Measurements from ENCODE around the gene ABCC9. TPM values are rescaled to one million over a fixed set of nuclear protein-coding genes. Genes with fewer than 3 reads are reported as not detected.
A peak's percentile ranks its signal among the peaks of the same experiment; 100 is the strongest.

The ABCC9 gene
- total RNA-seq, result 10 to 100 TPM; 10.1 to 21.8 (median 18.7) TPM
- polyA plus RNA-seq, result under 1 TPM; 0.42 to 0.54 (median 0.45) TPM
- long read RNA-seq, donor 1, result 0 reads
- long read RNA-seq, donor 2, result 0 reads

- intact Hi-C loops (cut with DNase I; ENCODE audit: low total_unique reads), result no loop called here
- peak within 1 kb of the TSS in 7 of 8 donors; percentile 37 to 71 (median 68) for H3K27ac ChIP-seq
- H3K4me1 ChIP-seq, result peaks cover 0 to 17% (median 5%) of the 10 kb centered on the region in 6 donors
- peak within 1 kb of the TSS in 7 of 8 donors; percentile 6 to 56 (median 22) for H3K4me3 ChIP-seq
- 5 to 10% (median 7%) methylated on average over 41 to 42 of the region's 42 CpGs for WGBS, 5 donors
- peaks cover 0 to 61% (median 42%) of the 10 kb centered on the region in 7 donors for H3K27me3 ChIP-seq (replicated peaks in 1 of 7)
- peaks cover 0 to 11% (median 5%) of the 10 kb centered on the region in 8 donors for H3K9me3 ChIP-seq
- TF ChIP-seq, protein P1, sequence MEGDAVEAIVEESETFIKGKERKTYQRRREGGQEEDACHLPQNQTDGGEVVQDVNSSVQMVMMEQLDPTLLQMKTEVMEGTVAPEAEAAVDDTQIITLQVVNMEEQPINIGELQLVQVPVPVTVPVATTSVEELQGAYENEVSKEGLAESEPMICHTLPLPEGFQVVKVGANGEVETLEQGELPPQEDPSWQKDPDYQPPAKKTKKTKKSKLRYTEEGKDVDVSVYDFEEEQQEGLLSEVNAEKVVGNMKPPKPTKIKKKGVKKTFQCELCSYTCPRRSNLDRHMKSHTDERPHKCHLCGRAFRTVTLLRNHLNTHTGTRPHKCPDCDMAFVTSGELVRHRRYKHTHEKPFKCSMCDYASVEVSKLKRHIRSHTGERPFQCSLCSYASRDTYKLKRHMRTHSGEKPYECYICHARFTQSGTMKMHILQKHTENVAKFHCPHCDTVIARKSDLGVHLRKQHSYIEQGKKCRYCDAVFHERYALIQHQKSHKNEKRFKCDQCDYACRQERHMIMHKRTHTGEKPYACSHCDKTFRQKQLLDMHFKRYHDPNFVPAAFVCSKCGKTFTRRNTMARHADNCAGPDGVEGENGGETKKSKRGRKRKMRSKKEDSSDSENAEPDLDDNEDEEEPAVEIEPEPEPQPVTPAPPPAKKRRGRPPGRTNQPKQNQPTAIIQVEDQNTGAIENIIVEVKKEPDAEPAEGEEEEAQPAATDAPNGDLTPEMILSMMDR (IDR thresholded peaks at IDR 0.05 in 8 of 11, conservative IDR thresholded peaks at IDR 0.05 in 3 of 11), result no peak
- peak in 2 of 3 donors; percentile 62 to 66 for TF ChIP-seq POLR2AphosphoS5 (IDR thresholded peaks at IDR 0.05)
- no peaks in the 10 kb centered on the region for H3K36me3 ChIP-seq
- peak; percentile 58 for DNase-seq
Measured at GRCh38 chr12:21940549-21941505, at the start of gene ABCC9. Gene ABCC9 (minus strand): TSS chr12:21941426. CDS start chr12:21936674, 4,752 bp downstream.

DNA sequence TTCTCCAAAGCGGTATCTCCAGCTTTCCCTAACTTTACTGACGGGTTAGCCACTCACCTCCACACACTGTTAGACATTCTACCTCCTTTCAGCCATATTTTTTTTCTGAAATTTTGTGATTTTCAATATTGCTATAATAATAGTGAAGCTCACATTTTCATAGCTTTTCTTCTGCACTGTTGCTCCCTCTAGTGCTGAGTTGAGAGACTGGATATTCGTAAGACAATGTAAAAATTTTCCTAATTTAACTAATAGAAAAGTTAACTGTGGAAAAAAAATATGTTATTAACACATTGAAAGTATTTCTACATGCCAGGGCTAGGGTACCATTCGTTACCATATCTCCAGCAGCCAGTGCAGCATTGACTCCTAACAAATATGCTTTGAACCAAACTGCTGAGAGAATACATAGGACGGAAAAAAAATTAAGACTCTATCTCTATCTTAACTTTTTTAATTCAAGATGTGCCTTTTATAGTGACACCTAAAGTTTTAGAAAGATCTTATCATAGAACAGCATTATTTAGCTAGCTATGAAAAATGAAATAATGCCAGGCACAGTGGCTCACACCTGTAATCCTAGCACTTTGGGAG lies 48.7 kb upstream of the ABCC9 start:
- Histone ChIP-seq H3K9me3 (no peaks in the 10 kb centered on the region), H3K27ac (no peak overlapping the region), H3K4me1 (peaks cover 0 to 5% (median 0%) of the 10 kb centered on the region in 6 donors), H3K36me3 (no peaks in the 10 kb centered on the region), H3K27me3 (replicated peaks in 1 of 7) (no peaks in the 10 kb centered on the region), H3K4me3 (no peak overlapping the region)
- WGBS, 5 donors, result 55 to 61% (median 58%) methylated on average over 5 of the region's 5 CpGs
- TF ChIP-seq POLR2AphosphoS5 (IDR thresholded peaks at IDR 0.05) (no peak), POLR2A (IDR thresholded peaks at IDR 0.05) (no peak)
- TF ChIP-seq, protein P1 (IDR thresholded peaks at IDR 0.05 in 8 of 11, conservative IDR thresholded peaks at IDR 0.05 in 3 of 11), result peak in 5 of 11 experiments; percentile 10 to 27 (median 21)
- DNase-seq, result no peak
- intact Hi-C loops (cut with DNase I; ENCODE audit: low total_unique reads), result no loop called here

- H3K27ac ChIP-seq, result no peak overlapping the region
- no peaks in the 10 kb centered on the region for H3K36me3 ChIP-seq
- WGBS, 5 donors, result 85 to 93% (median 88%) methylated on average over 1 of the region's 1 CpG
- H3K4me1 ChIP-seq, result peaks cover 0 to 5% (median 0%) of the 10 kb centered on the region in 6 donors
- H3K9me3 ChIP-seq, result no peaks in the 10 kb centered on the region
- no peak for DNase-seq
- intact Hi-C loops (cut with DNase I; ENCODE audit: low total_unique reads), result no loop called here
- H3K4me3 ChIP-seq, result no peak overlapping the region
- no peaks in the 10 kb centered on the region for H3K27me3 ChIP-seq (replicated peaks in 1 of 7)
- TF ChIP-seq, protein P1 (IDR thresholded peaks at IDR 0.05 in 8 of 11, conservative IDR thresholded peaks at IDR 0.05 in 3 of 11), result no peak
- TF ChIP-seq POLR2AphosphoS5 (IDR thresholded peaks at IDR 0.05) (no peak), POLR2A (IDR thresholded peaks at IDR 0.05) (no peak)
Measured at GRCh38 chr12:21988619-21989018, 47.4 kb upstream of the ABCC9 start.

Measured in spleen (tissue), 13 donors.